Measurements from ENCODE around the gene MRPS11.

MRPS11 gene

DNA sequence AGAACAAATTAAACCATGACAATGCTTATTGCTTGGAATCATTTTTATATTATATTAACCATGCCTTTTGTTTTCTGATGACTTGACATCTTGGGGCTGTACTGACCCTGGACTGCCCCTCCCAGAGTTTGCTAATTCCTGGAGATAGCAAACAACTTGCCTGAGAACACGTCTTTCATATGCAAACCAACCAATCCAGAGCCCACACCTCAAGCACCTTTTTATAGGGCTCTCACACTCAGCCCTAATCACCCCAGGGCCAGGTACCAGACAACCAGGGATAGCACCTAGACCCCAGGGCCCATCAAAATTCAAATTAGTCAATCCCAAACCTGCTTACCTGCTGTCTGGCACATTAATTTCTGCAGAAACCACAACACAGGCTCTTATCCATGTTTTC is 36.9 kb downstream of the MRPS11 start (continued):
- TF ChIP-seq, protein P1, sequence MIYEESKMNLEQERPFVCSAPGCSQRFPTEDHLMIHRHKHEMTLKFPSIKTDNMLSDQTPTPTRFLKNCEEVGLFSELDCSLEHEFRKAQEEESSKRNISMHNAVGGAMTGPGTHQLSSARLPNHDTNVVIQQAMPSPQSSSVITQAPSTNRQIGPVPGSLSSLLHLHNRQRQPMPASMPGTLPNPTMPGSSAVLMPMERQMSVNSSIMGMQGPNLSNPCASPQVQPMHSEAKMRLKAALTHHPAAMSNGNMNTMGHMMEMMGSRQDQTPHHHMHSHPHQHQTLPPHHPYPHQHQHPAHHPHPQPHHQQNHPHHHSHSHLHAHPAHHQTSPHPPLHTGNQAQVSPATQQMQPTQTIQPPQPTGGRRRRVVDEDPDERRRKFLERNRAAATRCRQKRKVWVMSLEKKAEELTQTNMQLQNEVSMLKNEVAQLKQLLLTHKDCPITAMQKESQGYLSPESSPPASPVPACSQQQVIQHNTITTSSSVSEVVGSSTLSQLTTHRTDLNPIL (CRISPR knock-in tag; IDR thresholded peaks at IDR 0.05; ENCODE audit: low read depth), result no peak
- TF ChIP-seq ZNF70 (CRISPR knock-in tag; IDR thresholded peaks at IDR 0.05) (no peak), PATZ1 (CRISPR knock-in tag; IDR thresholded peaks at IDR 0.05; ENCODE audit: borderline replicate concordance) (no peak), CSDC2 (CRISPR knock-in tag; IDR thresholded peaks at IDR 0.05) (no peak)

DNA sequence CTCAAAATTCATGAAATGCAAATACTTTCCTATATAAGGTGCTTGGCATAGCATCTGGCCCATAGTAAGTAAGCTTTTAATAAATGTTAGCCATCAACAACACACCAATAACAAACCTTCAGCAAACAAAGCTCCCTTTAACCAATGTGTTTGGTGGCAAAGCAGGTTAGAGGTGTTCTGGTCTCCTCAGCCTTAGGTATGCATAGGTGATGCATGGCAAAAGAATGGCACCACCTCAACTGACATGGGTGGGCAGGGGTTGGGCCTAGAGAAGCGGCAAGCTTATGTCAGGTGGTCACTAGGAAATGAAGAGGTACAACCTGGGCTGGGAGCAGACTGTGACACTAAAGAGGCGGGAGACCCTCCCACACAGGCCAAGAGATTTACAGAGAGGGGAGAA is 38.2 kb downstream of the MRPS11 start:
- ATAC-seq, result no peak
- TF ChIP-seq PATZ1 (CRISPR knock-in tag; IDR thresholded peaks at IDR 0.05; ENCODE audit: borderline replicate concordance), result no peak
- no peak for TF ChIP-seq POU6F1 (CRISPR knock-in tag; IDR thresholded peaks at IDR 0.05; ENCODE audit: borderline replicate concordance, low read depth)
- TF ChIP-seq ZNF8 (CRISPR knock-in tag; IDR thresholded peaks at IDR 0.05), result no peak
- no peak for TF ChIP-seq ISL1 (CRISPR knock-in tag; IDR thresholded peaks at IDR 0.05)
- no peak for TF ChIP-seq TCF4 (CRISPR knock-in tag; IDR thresholded peaks at IDR 0.05; ENCODE audit: borderline replicate concordance)
- no peak for TF ChIP-seq TOX (CRISPR knock-in tag; IDR thresholded peaks at IDR 0.05; ENCODE audit: borderline replicate concordance)
- TF ChIP-seq ZFP30 (CRISPR knock-in tag; IDR thresholded peaks at IDR 0.05), result no peak
- no peak for TF ChIP-seq ESRRG (CRISPR knock-in tag; IDR thresholded peaks at IDR 0.05)
- no peak for TF ChIP-seq GLIS3 (CRISPR knock-in tag; IDR thresholded peaks at IDR 0.05)
- no peak for TF ChIP-seq ZNF70 (CRISPR knock-in tag; IDR thresholded peaks at IDR 0.05)

- TF ChIP-seq ZNF8 (CRISPR knock-in tag; IDR thresholded peaks at IDR 0.05) (no peak), ZC3H10 (CRISPR knock-in tag; IDR thresholded peaks at IDR 0.05) (no peak), ESRRG (CRISPR knock-in tag; IDR thresholded peaks at IDR 0.05) (no peak), SNAI2 (CRISPR knock-in tag; IDR thresholded peaks at IDR 0.05) (no peak), ARNTL (CRISPR knock-in tag; IDR thresholded peaks at IDR 0.05; ENCODE audit: borderline replicate concordance, low read depth) (no peak), ISL1 (CRISPR knock-in tag; IDR thresholded peaks at IDR 0.05) (no peak), CSDC2 (CRISPR knock-in tag; IDR thresholded peaks at IDR 0.05) (no peak), ZFP30 (CRISPR knock-in tag; IDR thresholded peaks at IDR 0.05) (no peak), ZFP3 (CRISPR knock-in tag; IDR thresholded peaks at IDR 0.05) (no peak), POU6F1 (CRISPR knock-in tag; IDR thresholded peaks at IDR 0.05; ENCODE audit: borderline replicate concordance, low read depth) (no peak), ZNF565 (CRISPR knock-in tag; conservative IDR thresholded peaks at IDR 0.05; ENCODE audit: low read depth) (no peak), GLIS3 (CRISPR knock-in tag; IDR thresholded peaks at IDR 0.05) (no peak), RARB (CRISPR knock-in tag; IDR thresholded peaks at IDR 0.05) (no peak), PATZ1 (CRISPR knock-in tag; IDR thresholded peaks at IDR 0.05; ENCODE audit: borderline replicate concordance) (no peak), PPARA (CRISPR knock-in tag; IDR thresholded peaks at IDR 0.05; ENCODE audit: borderline replicate concordance) (no peak), OSR1 (CRISPR knock-in tag; IDR thresholded peaks at IDR 0.05) (no peak), TOX (CRISPR knock-in tag; IDR thresholded peaks at IDR 0.05; ENCODE audit: borderline replicate concordance) (no peak)
- TF ChIP-seq, protein P2, sequence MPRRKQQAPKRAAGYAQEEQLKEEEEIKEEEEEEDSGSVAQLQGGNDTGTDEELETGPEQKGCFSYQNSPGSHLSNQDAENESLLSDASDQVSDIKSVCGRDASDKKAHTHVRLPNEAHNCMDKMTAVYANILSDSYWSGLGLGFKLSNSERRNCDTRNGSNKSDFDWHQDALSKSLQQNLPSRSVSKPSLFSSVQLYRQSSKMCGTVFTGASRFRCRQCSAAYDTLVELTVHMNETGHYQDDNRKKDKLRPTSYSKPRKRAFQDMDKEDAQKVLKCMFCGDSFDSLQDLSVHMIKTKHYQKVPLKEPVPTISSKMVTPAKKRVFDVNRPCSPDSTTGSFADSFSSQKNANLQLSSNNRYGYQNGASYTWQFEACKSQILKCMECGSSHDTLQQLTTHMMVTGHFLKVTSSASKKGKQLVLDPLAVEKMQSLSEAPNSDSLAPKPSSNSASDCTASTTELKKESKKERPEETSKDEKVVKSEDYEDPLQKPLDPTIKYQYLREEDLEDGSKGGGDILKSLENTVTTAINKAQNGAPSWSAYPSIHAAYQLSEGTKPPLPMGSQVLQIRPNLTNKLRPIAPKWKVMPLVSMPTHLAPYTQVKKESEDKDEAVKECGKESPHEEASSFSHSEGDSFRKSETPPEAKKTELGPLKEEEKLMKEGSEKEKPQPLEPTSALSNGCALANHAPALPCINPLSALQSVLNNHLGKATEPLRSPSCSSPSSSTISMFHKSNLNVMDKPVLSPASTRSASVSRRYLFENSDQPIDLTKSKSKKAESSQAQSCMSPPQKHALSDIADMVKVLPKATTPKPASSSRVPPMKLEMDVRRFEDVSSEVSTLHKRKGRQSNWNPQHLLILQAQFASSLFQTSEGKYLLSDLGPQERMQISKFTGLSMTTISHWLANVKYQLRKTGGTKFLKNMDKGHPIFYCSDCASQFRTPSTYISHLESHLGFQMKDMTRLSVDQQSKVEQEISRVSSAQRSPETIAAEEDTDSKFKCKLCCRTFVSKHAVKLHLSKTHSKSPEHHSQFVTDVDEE (CRISPR knock-in tag; IDR thresholded peaks at IDR 0.05), result no peak
- TF ChIP-seq, protein P1 (CRISPR knock-in tag; IDR thresholded peaks at IDR 0.05; ENCODE audit: low read depth), result no peak
- no peak for ATAC-seq
Measured at GRCh38 chr15:88506628-88507027, 39.1 kb downstream of the MRPS11 start.
